Placental pericyte (primary cell): ENCODE results near the gene DAZAP2. TPM values are rescaled to one million over a fixed set of nuclear protein-coding genes. Genes with fewer than 3 reads are reported as not detected.

Experiments used
- total RNA-seq: library from RNA; depleted of rRNA; stranded (reverse); fragments of >200 nt; gene quantifications from 2 replicates; pipeline ENCODE4 v1.2.3, GENCODE V29; 2012

The DAZAP2 gene
- total RNA-seq = 85.3 and 127 TPM in 2 replicates

GRCh38 chr12:51238510-51239334 lies at the start of gene DAZAP2:
DAZAP2 (plus strand) TSS chr12:51238826; CDS start chr12:51238908, 82 bp downstream.

GRCh38 chr12:51217968-51218606 lies 20.5 kb upstream of the DAZAP2 start, which contains the start of gene POU6F1:
POU6F1 (minus strand) TSS chr12:51218062; CDS start chr12:51206836, 11,226 bp downstream.

DNA sequence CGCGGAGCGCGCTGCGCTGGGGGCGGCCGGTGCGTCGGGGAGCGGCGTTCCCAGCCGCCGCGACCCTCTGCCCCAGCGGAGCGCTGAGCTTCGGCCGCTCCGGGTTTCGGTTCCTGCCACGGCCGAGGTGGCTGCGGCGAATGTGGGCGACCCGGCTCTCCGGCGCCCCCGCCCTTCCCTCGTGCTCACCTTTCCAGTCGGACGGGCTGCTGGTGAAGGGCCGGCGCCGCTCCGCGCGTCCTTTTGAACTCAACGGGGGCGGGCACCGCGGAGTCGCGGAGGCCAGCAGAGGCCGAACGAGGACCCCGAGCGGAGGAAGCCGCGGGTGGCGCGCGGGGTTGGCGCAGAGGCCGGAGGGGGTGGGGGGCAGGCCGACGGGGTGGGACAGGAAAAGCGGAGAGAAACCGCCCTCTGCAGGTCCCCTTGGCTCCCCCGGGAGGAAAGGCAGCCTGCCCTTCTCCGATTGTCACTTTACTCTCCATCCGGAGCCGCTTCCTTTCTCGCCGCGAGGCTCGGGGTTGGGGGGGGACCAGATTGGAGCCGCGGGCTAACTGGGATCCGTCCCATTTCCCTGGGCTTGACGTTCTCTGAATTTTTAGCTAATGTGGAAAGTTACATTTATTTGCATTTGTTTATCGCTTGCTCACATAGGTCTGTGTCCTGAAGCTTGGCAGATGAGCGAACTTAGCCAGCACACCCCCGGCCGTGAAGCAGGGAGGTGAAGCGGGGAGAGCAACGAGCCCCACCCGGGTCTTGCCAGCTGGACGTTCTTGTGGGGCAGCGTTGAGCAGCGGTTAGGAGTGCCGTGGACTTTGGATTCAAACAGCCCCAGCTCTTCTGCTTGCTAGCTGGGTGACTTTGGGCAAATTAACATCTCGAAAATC lies 31.7 kb downstream of the DAZAP2 start, which contains the start of gene SMAGP:
Gene SMAGP (minus strand): TSS at position 349 of the 884 bp plus-strand sequence. CDS start 1,137 bp downstream, outside the sequence.

Other genes with a start within 250 kb of the DAZAP2 start
- gene SLC11A2, start 212.4 kb upstream of the DAZAP2 start, total RNA-seq = 57.4 and 123 TPM in 2 replicates
- 28.6 and 54.7 TPM in 2 replicates for gene LETMD1, start 190.5 kb upstream of the DAZAP2 start, total RNA-seq
- gene CSRNP2, start 155.2 kb upstream of the DAZAP2 start, total RNA-seq = 29.5 and 34.9 TPM in 2 replicates
- 9.6 and 9.8 TPM in 2 replicates for gene TFCP2, start 65.7 kb upstream of the DAZAP2 start, total RNA-seq
- 1.4 and 9.6 TPM in 2 replicates for gene POU6F1, start 20.8 kb upstream of the DAZAP2 start, total RNA-seq
- gene SMAGP, start 31.6 kb downstream of the DAZAP2 start, total RNA-seq = 6.6 and 23.6 TPM in 2 replicates
- not detected in 2 replicates for gene BIN2, start 85.3 kb downstream of the DAZAP2 start, total RNA-seq
- gene CELA1, start 107.9 kb downstream of the DAZAP2 start, total RNA-seq = not detected in 2 replicates
- gene GALNT6, start 152.6 kb downstream of the DAZAP2 start, total RNA-seq = 10.5 and 108 TPM in 2 replicates
- 1.5 and 8.2 TPM in 2 replicates for gene SLC4A8, start 186.0 kb downstream of the DAZAP2 start, total RNA-seq